HepG2 (cell line): ENCODE data around the gene IGSF21. TPM values are rescaled to one million over a fixed set of nuclear protein-coding genes. Genes with fewer than 3 reads are reported as not detected.
A peak's percentile ranks its signal among the peaks of the same experiment; 100 is the strongest.

Experiments
- ATAC-seq: fragments of 200-7000 bp; cut with Tn5 transposase; 3 replicates; pipeline ENCODE4 v1.9.1; 2020; ENCODE audit warnings: mild to moderate bottlenecking, moderate library complexity
- BruUV-seq: library from RNA; stranded (reverse); fragments of 400-500 nt; replicated peaks from 2 replicates; lab custom pipeline; 2021; lab: Mats Ljungman, UMichigan
- CTCF ChIA-PET: fragments of 300-600 bp; formaldehyde crosslinking; extraction: SDS; loops from one replicate; lab custom pipeline; 2021; ENCODE audit warnings: low total read pairs, inconsistent platforms, low intra/inter-chr PET ratio; lab: Yijun Ruan, JAX
- POLR2A ChIA-PET: fragments of 350-600 bp; sonication (Branson Sonifier 250); formaldehyde crosslinking; loops from one replicate; lab custom pipeline; 2020; ENCODE audit warnings: antibody characterized with exemption, inconsistent platforms; lab: Yijun Ruan, JAX
- DNase-seq: peaks from one replicate; pipeline ENCODE4 v3.0.0-alpha.2; 2015; ENCODE audit warnings: low spot score
- FAIRE-seq: peaks from 3 replicates; lab custom pipeline; 2011; peaks lifted over from hg19 to GRCh38; lab: Jason Lieb, UNC
- H2AFZ ChIP-seq: one replicate; pipeline ENCODE4 v1.6.1; 2011; ENCODE audit warnings: low read length, inconsistent platforms
- H3K27ac ChIP-seq: fragments of 300-600 bp; 3 replicates; pipeline ENCODE4 v1.8.0; 2011; ENCODE audit warnings: mixed run types, mild to moderate bottlenecking, mixed read lengths, low read length, inconsistent platforms; ENCODE audit not compliant: insufficient read depth; ENCODE audit errors: extremely low read length
- H3K27me3 ChIP-seq, 2 experiments: fragments of 200-600 bp in 1 of 2; 2 replicates in 1 of 2; 3 replicates in 1 of 2; pipeline versions ENCODE4 v1.6.0 to v1.8.0; 2011; ENCODE audit warnings: low read length in 2 of 2, mild to moderate bottlenecking in 2 of 2, moderate library complexity in 2 of 2, inconsistent platforms in 1 of 2; ENCODE audit not compliant: insufficient read depth in 2 of 2, control insufficient read depth in 1 of 2
- H3K36me3 ChIP-seq, 2 experiments: fragments of 200-600 bp in 1 of 2; replicated peaks in 1 of 2; 2 replicates in 1 of 2; 3 replicates in 1 of 2; pipeline versions ENCODE4 v1.5.1 to v1.8.0; 2011; ENCODE audit warnings: low read length in 2 of 2, inconsistent platforms in 1 of 2; ENCODE audit not compliant: insufficient read depth in 2 of 2, control insufficient read depth in 1 of 2
- H3K4me1 ChIP-seq: 2 replicates; pipeline ENCODE4 v1.5.1; 2012; ENCODE audit warnings: low read length, inconsistent platforms; ENCODE audit not compliant: insufficient read depth
- H3K4me2 ChIP-seq: 2 replicates; pipeline ENCODE4 v1.6.0; 2011; ENCODE audit warnings: low read depth, low read length, inconsistent platforms
- H3K4me3 ChIP-seq, 3 experiments: fragments of 200-600 bp in 1 of 3; sonication (generic), shearing (Covaris generic) in 1 of 3; replicated peaks in 1 of 3; 2 replicates each; pipeline ENCODE4 v1.5.1; 2011 to 2016; ENCODE audit warnings: low read length in 3 of 3, inconsistent platforms in 2 of 3, low read depth in 2 of 3, mild to moderate bottlenecking in 2 of 3, control low read depth in 1 of 3, mixed read lengths in 1 of 3; ENCODE audit not compliant: insufficient read depth in 1 of 3
- H3K79me2 ChIP-seq: one replicate; pipeline ENCODE4 v1.6.1; 2011; ENCODE audit warnings: low read length, inconsistent platforms; ENCODE audit not compliant: insufficient read depth
- H3K9ac ChIP-seq: 2 replicates; pipeline ENCODE4 v1.6.0; 2011; ENCODE audit warnings: mild to moderate bottlenecking, low read depth, low read length, inconsistent platforms; ENCODE audit not compliant: insufficient read depth
- H3K9me3 ChIP-seq: 2 replicates; pipeline ENCODE4 v1.5.1; 2012; ENCODE audit warnings: mild to moderate bottlenecking, low read length
- H4K20me1 ChIP-seq: 2 replicates; pipeline ENCODE4 v1.6.0; 2011; ENCODE audit warnings: inconsistent platforms, mild to moderate bottlenecking, low read length, moderate library complexity; ENCODE audit not compliant: insufficient read depth
- DPF2 ChIP-seq: sonication (generic); formaldehyde crosslinking; IDR thresholded peaks from 2 replicates; pipeline ENCODE4 v1.4.0; 2020; ENCODE audit warnings: mild to moderate bottlenecking, low read depth, missing genetic modification reagents, borderline replicate concordance
- FOXA3 ChIP-seq: IDR thresholded peaks from 2 replicates; pipeline ENCODE4 v1.6.1; 2016; ENCODE audit warnings: missing genetic modification reagents, missing compliant biosample characterization
- HNF1A ChIP-seq, 2 experiments: sonication (generic) in 1 of 2; formaldehyde crosslinking in 1 of 2; IDR thresholded peaks; 2 replicates each; pipeline versions ENCODE4 v1.4.0 to v1.6.1; 2016 to 2020; ENCODE audit warnings: borderline replicate concordance in 1 of 2, low read depth in 1 of 2, mild to moderate bottlenecking in 1 of 2, missing genetic modification reagents in 1 of 2
- NR2C2 ChIP-seq: sonication (generic); formaldehyde crosslinking; IDR thresholded peaks from 2 replicates; pipeline ENCODE4 v1.4.0; 2020; ENCODE audit warnings: missing genetic modification reagents, mild to moderate bottlenecking, moderate library complexity, borderline replicate concordance
- PCBP2 ChIP-seq: fragments of 200-400 bp; formaldehyde crosslinking; optimal IDR thresholded peaks from 2 replicates; pipeline ENCODE3; 2018; ENCODE audit warnings: low read length, low read depth; ENCODE audit not compliant: poor library complexity, severe bottlenecking
- RBM22 ChIP-seq: fragments of 200-400 bp; formaldehyde crosslinking; optimal IDR thresholded peaks from 2 replicates; pipeline ENCODE3; 2017; ENCODE audit warnings: mild to moderate bottlenecking, low read length, moderate library complexity
- REPIN1 ChIP-seq: sonication (generic); formaldehyde crosslinking; IDR thresholded peaks from 2 replicates; pipeline ENCODE4 v1.8.0; 2022; ENCODE audit warnings: missing genetic modification reagents, low read depth, mild to moderate bottlenecking, borderline replicate concordance
- TBP ChIP-seq: sonication (generic); formaldehyde crosslinking; IDR thresholded peaks from 2 replicates; pipeline ENCODE4 v1.5.0; 2020; ENCODE audit warnings: missing genetic modification reagents
- ZNF20 ChIP-seq: sonication (generic); formaldehyde crosslinking; IDR thresholded peaks from 2 replicates; pipeline ENCODE4 v1.4.0; 2020; ENCODE audit warnings: mild to moderate bottlenecking, moderate library complexity, missing genetic modification reagents
- ZNF75D ChIP-seq: sonication (generic); formaldehyde crosslinking; IDR thresholded peaks from 2 replicates; pipeline ENCODE4 v1.8.1; 2023; ENCODE audit warnings: missing genetic modification reagents, mild to moderate bottlenecking, borderline replicate concordance
- WGBS: methylation state at CpG from one replicate; pipeline ENCODE4 v1.1.6; 2017; ENCODE audit warnings: low lambda C conversion rate; 5-methylcytosine and 5-hydroxymethylcytosine counted together
- in situ Hi-C: cut with HindIII; loops from 2 replicates; pipeline ENCODE4 v1.10.0; 2017; ENCODE audit warnings: low pct_unique_long_range_greater_than_20kb; ENCODE audit not compliant: extremely low pct_ligation_motif_present
- intact Hi-C: fragments of 100-400 bp; cut with micrococcal nuclease; formaldehyde crosslinking; loops from one replicate; pipeline ENCODE4 v1.10.0; 2022; ENCODE audit not compliant: unreplicated experiment
- polyA plus RNA-seq, 8 experiments: library from polyadenylated mRNA; depleted of rRNA in 3 of 8; stranded (reverse) in 7 of 8; unstranded in 1 of 8; fragments of >200 nt; fragmentation: Illumina TruSeq in 4 of 8; extraction: Trizol in 4 of 8; gene quantifications; 2 replicates each; pipeline versions ENCODE4 v1.2.1 to v1.2.3, GENCODE V29; 2011 to 2016; ENCODE audit warnings: low read depth in 4 of 8, missing spikeins in 1 of 8, mixed read lengths in 1 of 8; ENCODE audit not compliant: insufficient read depth in 1 of 8
- total RNA-seq, 5 experiments: library from RNA; depleted of rRNA; stranded (reverse); fragments of >200 nt; fragmentation: Illumina TruSeq; extraction: Trizol; gene quantifications; 2 replicates each; pipeline ENCODE4 v1.2.3, GENCODE V29; 2016; ENCODE audit warnings: low read depth in 1 of 5
- TF ChIP-seq, protein P1 (sequence below): sonication (generic); formaldehyde crosslinking; IDR thresholded peaks from 2 replicates; pipeline ENCODE4 v1.8.1; 2023; ENCODE audit warnings: missing genetic modification reagents, mild to moderate bottlenecking, borderline replicate concordance

The IGSF21 gene
- total and polyA plus RNA-seq, 2 of the 13 experiments (the other 11 are each of a cell fraction or from before 2014, with no cell fraction given) = not detected

DNA sequence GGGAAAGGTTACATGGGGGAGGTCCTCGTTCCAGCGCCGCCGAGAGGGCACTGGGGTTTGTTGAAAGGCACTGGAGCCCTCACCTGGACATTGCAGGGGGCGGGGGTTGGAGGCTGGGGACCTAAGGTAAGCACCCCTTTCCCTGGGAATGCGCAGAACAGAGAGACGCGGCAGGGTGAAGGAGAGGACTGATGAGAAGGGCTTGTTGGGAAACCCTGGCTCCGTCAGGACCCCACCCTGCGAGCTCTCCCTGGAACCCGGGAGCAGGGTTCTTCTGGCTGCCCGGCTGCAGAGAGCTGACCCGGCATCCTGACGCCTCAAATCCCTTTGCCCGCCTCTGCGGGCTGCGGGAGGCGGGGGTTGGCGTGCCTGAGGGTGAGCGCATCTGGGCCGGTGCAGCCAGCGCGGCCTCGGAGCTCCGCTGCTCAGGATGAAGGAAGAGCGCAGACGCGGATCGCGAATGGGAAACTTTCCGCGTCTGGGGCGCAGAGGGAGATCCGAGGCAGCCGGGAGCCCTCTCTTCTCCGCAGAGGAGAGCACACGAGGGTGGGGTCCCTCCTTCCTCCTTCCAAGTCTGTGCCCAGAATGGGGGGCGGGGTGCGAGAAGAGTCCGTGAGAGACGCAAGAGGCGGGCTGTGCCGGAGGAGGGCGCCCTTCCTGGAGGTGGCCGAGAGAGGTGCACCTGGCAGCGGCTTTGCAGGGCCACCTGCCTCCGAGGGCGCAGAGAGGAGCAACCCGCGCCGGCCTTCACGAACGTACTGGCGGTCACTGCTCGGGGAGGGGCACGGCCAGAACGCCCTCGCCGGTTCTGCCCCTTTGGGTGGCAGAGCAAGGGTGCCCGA is 2.4 kb downstream of the IGSF21 start:
- WGBS = 34% methylated on average over 30 of the region's 60 CpGs
- Histone ChIP-seq H3K36me3 (no peaks in the 10 kb centered on the region), H3K9me3 (no peaks in the 10 kb centered on the region), H3K4me3 (no peak overlapping the region), H2AFZ (no peak overlapping the region), H3K27ac (no peak overlapping the region), H3K4me2 (no peak overlapping the region), H3K79me2 (no peaks in the 10 kb centered on the region), H3K4me1 (no peaks in the 10 kb centered on the region), H3K9ac (no peak overlapping the region)
- no TSS peak for BruUV-seq
- intact Hi-C loops (no loop called here), in situ Hi-C loops (no loop called here)
- peak; percentile 37; the same call in 2 of the 3 replicates for ATAC-seq
- DNase-seq = no peak
- no peak for FAIRE-seq
- CTCF ChIA-PET = no interaction called here
- TF ChIP-seq PCBP2 (no peak), REPIN1 (CRISPR knock-in tag) (no peak), ZNF75D (CRISPR knock-in tag) (no peak), NR2C2 (CRISPR knock-in tag) (no peak), TBP (CRISPR knock-in tag) (no peak), HNF1A (IDR thresholded peaks at IDR 0.05; ENCODE audit: low read depth) (no peak), HNF1A (CRISPR knock-in tag; IDR thresholded peaks at IDR 0.05; ENCODE audit: borderline replicate concordance) (no peak), ZNF20 (CRISPR knock-in tag) (no peak), FOXA3 (no peak), RBM22 (no peak), DPF2 (no peak)
- TF ChIP-seq, protein P1, sequence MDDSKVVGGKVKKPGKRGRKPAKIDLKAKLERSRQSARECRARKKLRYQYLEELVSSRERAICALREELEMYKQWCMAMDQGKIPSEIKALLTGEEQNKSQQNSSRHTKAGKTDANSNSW (CRISPR knock-in tag) = no peak
- TF ChIP-seq, all 625 proteins: peak for 0
- Histone ChIP-seq H4K20me1 (0 out of 2 replicates have a peak, but pooled peaks cover 3% of the 10 kb centered on the region), H3K27me3 (peaks cover 6 to 39% of the 10 kb centered on the region in 2 experiments; a peak in 3 of 5 replicates)
- POLR2A ChIA-PET = no interaction called here
